Measurements from ENCODE around the gene ANKRD17.

Gene ANKRD17

GRCh38 chr4:73037057-73037456, 221.5 kb downstream of the ANKRD17 start:
- Histone ChIP-seq H3K9me3 (ENCODE audit: control insufficient read depth in 2 of 2, low read length in 2 of 2) (peaks cover 0 to 5% of the 10 kb centered on the region in 2 donors), H3K9ac (ENCODE audit: low read depth in 1 of 2, low read length in 2 of 2) (no peak overlapping the region), H3K27me3 (ENCODE audit: control insufficient read depth in 2 of 2, insufficient read depth in 2 of 2, low read length in 2 of 2) (no peaks in the 10 kb centered on the region), H3K4me1 (ENCODE audit: control insufficient read depth in 2 of 2, insufficient read depth in 2 of 2, low read length in 2 of 2) (no peaks in the 10 kb centered on the region), H3K36me3 (ENCODE audit: control insufficient read depth in 2 of 2, insufficient read depth in 2 of 2, low read length in 2 of 2) (no peaks in the 10 kb centered on the region), H3K4me3 (ENCODE audit: low read length in 2 of 2) (no peak overlapping the region), H3K27ac (ENCODE audit: low read depth in 2 of 2, low read length in 2 of 2) (no peak overlapping the region)

- Histone ChIP-seq H3K9ac (ENCODE audit: low read depth in 1 of 2, low read length in 2 of 2) (no peak overlapping the region), H3K4me3 (ENCODE audit: low read length in 2 of 2) (no peak overlapping the region), H3K4me1 (ENCODE audit: control insufficient read depth in 2 of 2, insufficient read depth in 2 of 2, low read length in 2 of 2) (no peaks in the 10 kb centered on the region), H3K27ac (ENCODE audit: low read depth in 2 of 2, low read length in 2 of 2) (no peak overlapping the region), H3K27me3 (ENCODE audit: control insufficient read depth in 2 of 2, insufficient read depth in 2 of 2, low read length in 2 of 2) (no peaks in the 10 kb centered on the region), H3K36me3 (ENCODE audit: control insufficient read depth in 2 of 2, insufficient read depth in 2 of 2, low read length in 2 of 2) (no peaks in the 10 kb centered on the region), H3K9me3 (ENCODE audit: control insufficient read depth in 2 of 2, low read length in 2 of 2) (peaks cover 0 to 5% of the 10 kb centered on the region in 2 donors)
Observed at GRCh38 chr4:73036123-73036522, 222.5 kb downstream of the ANKRD17 start.

- no peak overlapping the region for H3K4me3 ChIP-seq (ENCODE audit: low read length in 2 of 2)
- no peaks in the 10 kb centered on the region for H3K27me3 ChIP-seq (ENCODE audit: control insufficient read depth in 2 of 2, insufficient read depth in 2 of 2, low read length in 2 of 2)
- H3K9ac ChIP-seq (ENCODE audit: low read depth in 1 of 2, low read length in 2 of 2) = no peak overlapping the region
- no peaks in the 10 kb centered on the region for H3K4me1 ChIP-seq (ENCODE audit: control insufficient read depth in 2 of 2, insufficient read depth in 2 of 2, low read length in 2 of 2)
- H3K9me3 ChIP-seq (ENCODE audit: control insufficient read depth in 2 of 2, low read length in 2 of 2) = peaks cover 0 to 5% of the 10 kb centered on the region in 2 donors
- H3K27ac ChIP-seq (ENCODE audit: low read depth in 2 of 2, low read length in 2 of 2) = no peak overlapping the region
- no peaks in the 10 kb centered on the region for H3K36me3 ChIP-seq (ENCODE audit: control insufficient read depth in 2 of 2, insufficient read depth in 2 of 2, low read length in 2 of 2)
Observed at GRCh38 chr4:73034896-73035295, 223.7 kb downstream of the ANKRD17 start.

- Histone ChIP-seq H3K4me1 (ENCODE audit: control insufficient read depth in 2 of 2, insufficient read depth in 2 of 2, low read length in 2 of 2) (peaks cover 0 to 4% of the 10 kb centered on the region in 2 donors), H3K9ac (ENCODE audit: low read depth in 1 of 2, low read length in 2 of 2) (no peak overlapping the region), H3K4me3 (ENCODE audit: low read length in 2 of 2) (no peak overlapping the region)
Observed at GRCh38 chr4:73028621-73029020, 230.0 kb downstream of the ANKRD17 start.

More at GRCh38 chr4:73028621-73029020, 230.0 kb downstream of the ANKRD17 start:
- no peak overlapping the region for H3K27ac ChIP-seq (ENCODE audit: low read depth in 2 of 2, low read length in 2 of 2)
- H3K36me3 ChIP-seq (ENCODE audit: control insufficient read depth in 2 of 2, insufficient read depth in 2 of 2, low read length in 2 of 2) = no peaks in the 10 kb centered on the region
- H3K9me3 ChIP-seq (ENCODE audit: control insufficient read depth in 2 of 2, low read length in 2 of 2) = no peaks in the 10 kb centered on the region
- H3K27me3 ChIP-seq (ENCODE audit: control insufficient read depth in 2 of 2, insufficient read depth in 2 of 2, low read length in 2 of 2) = no peaks in the 10 kb centered on the region
